Measurements from ENCODE around the gene BCAS3. TPM values are rescaled to one million over a fixed set of nuclear protein-coding genes. Genes with fewer than 3 reads are reported as not detected.
"Not testable (repeated sequence)": the region's sequence is repeated elsewhere in the genome, so short reads cannot be mapped to it uniquely, and the experiment has no call there.

BCAS3 gene
- total and polyA plus RNA-seq, 4 donors, result 11.6 to 47.6 (median 27.4) TPM

GRCh38 chr17:60989846-60990245 lies 312.2 kb downstream of the BCAS3 start:
- no peak overlapping the region for H3K27ac ChIP-seq (ENCODE audit: low read depth in 1 of 2, low read length in 2 of 2)
- intact Hi-C loops (cut with DNase I), result no loop called here
- 91 to 95% methylated on average over 9 of the region's 9 CpGs for WGBS, 2 donors
- H3K9me3 ChIP-seq (ENCODE audit: control insufficient read depth, low read length), result no peaks in the 10 kb centered on the region
- H3K27me3 ChIP-seq (ENCODE audit: control insufficient read depth in 1 of 2, insufficient read depth in 2 of 2, low read length in 1 of 2), result no peaks in the 10 kb centered on the region
- no peak overlapping the region for H3K4me3 ChIP-seq (ENCODE audit: low read length in 2 of 2)
- no peaks in the 10 kb centered on the region for H3K4me1 ChIP-seq (ENCODE audit: control insufficient read depth in 1 of 2, insufficient read depth in 2 of 2, low read length in 2 of 2)
- H3K36me3 ChIP-seq (ENCODE audit: control insufficient read depth in 1 of 2, insufficient read depth in 2 of 2, low read length in 1 of 2), result no peaks in the 10 kb centered on the region
- no peak for ATAC-seq (ENCODE audit: low FRiP score)
- DNase-seq, result no peak

GRCh38 chr17:60993497-60993896 lies 315.8 kb downstream of the BCAS3 start:
- Histone ChIP-seq H3K27ac (ENCODE audit: low read depth in 1 of 2, low read length in 2 of 2) (no peak overlapping the region), H3K4me3 (ENCODE audit: low read length in 2 of 2) (no peak overlapping the region), H3K9me3 (ENCODE audit: control insufficient read depth, low read length) (no peaks in the 10 kb centered on the region), H3K27me3 (ENCODE audit: control insufficient read depth in 1 of 2, insufficient read depth in 2 of 2, low read length in 1 of 2) (no peaks in the 10 kb centered on the region), H3K4me1 (ENCODE audit: control insufficient read depth in 1 of 2, insufficient read depth in 2 of 2, low read length in 2 of 2) (no peaks in the 10 kb centered on the region), H3K36me3 (ENCODE audit: control insufficient read depth in 1 of 2, insufficient read depth in 2 of 2, low read length in 1 of 2) (no peaks in the 10 kb centered on the region)
- ATAC-seq (ENCODE audit: low FRiP score), result no peak
- DNase-seq, result no peak
- intact Hi-C loops (cut with DNase I), result no loop called here
- WGBS, 2 donors, result 94 to 96% methylated on average over 3 of the region's 3 CpGs

GRCh38 chr17:60995680-60996079 lies 318.0 kb downstream of the BCAS3 start:
- DNase-seq (no peak), ATAC-seq (ENCODE audit: low FRiP score) (no peak)
- H3K9me3 ChIP-seq (ENCODE audit: control insufficient read depth, low read length), result no peaks in the 10 kb centered on the region
- H3K27me3 ChIP-seq (ENCODE audit: control insufficient read depth in 1 of 2, insufficient read depth in 2 of 2, low read length in 1 of 2), result no peaks in the 10 kb centered on the region
- intact Hi-C loops (cut with DNase I), result no loop called here
- H3K4me1 ChIP-seq (ENCODE audit: control insufficient read depth in 1 of 2, insufficient read depth in 2 of 2, low read length in 2 of 2), result no peaks in the 10 kb centered on the region
- no peak overlapping the region for H3K27ac ChIP-seq (ENCODE audit: low read depth in 1 of 2, low read length in 2 of 2)
- no peaks in the 10 kb centered on the region for H3K36me3 ChIP-seq (ENCODE audit: control insufficient read depth in 1 of 2, insufficient read depth in 2 of 2, low read length in 1 of 2)
- H3K4me3 ChIP-seq (ENCODE audit: low read length in 2 of 2), result no peak overlapping the region

GRCh38 chr17:61000911-61001310 lies 323.3 kb downstream of the BCAS3 start:
- Histone ChIP-seq H3K4me1 (ENCODE audit: control insufficient read depth in 1 of 2, insufficient read depth in 2 of 2, low read length in 2 of 2) (no peaks in the 10 kb centered on the region), H3K9me3 (ENCODE audit: control insufficient read depth, low read length) (no peaks in the 10 kb centered on the region), H3K27ac (ENCODE audit: low read depth in 1 of 2, low read length in 2 of 2) (no peak overlapping the region), H3K36me3 (ENCODE audit: control insufficient read depth in 1 of 2, insufficient read depth in 2 of 2, low read length in 1 of 2) (no peaks in the 10 kb centered on the region), H3K27me3 (ENCODE audit: control insufficient read depth in 1 of 2, insufficient read depth in 2 of 2, low read length in 1 of 2) (no peaks in the 10 kb centered on the region), H3K4me3 (ENCODE audit: low read length in 2 of 2) (no peak overlapping the region)
- no peak for ATAC-seq (ENCODE audit: low FRiP score)
- DNase-seq, result no peak
- intact Hi-C loops (cut with DNase I), result loop anchor here (5.0 to 10.0 kb wide), 6 partner anchors 194 to 396 kb away; partner anchors contain the start of gene TBX2 (in 1 of the 2)
- WGBS, 2 donors, result 56% methylated on average over 2 of the region's 2 CpGs

- Histone ChIP-seq H3K27ac (ENCODE audit: low read depth in 1 of 2, low read length in 2 of 2) (no peak overlapping the region), H3K9me3 (ENCODE audit: control insufficient read depth, low read length) (no peaks in the 10 kb centered on the region), H3K27me3 (ENCODE audit: control insufficient read depth in 1 of 2, insufficient read depth in 2 of 2, low read length in 1 of 2) (no peaks in the 10 kb centered on the region), H3K36me3 (ENCODE audit: control insufficient read depth in 1 of 2, insufficient read depth in 2 of 2, low read length in 1 of 2) (no peaks in the 10 kb centered on the region), H3K4me1 (ENCODE audit: control insufficient read depth in 1 of 2, insufficient read depth in 2 of 2, low read length in 2 of 2) (no peaks in the 10 kb centered on the region), H3K4me3 (ENCODE audit: low read length in 2 of 2) (no peak overlapping the region)
- ATAC-seq (ENCODE audit: low FRiP score) (no peak), DNase-seq (no peak)
- intact Hi-C loops (cut with DNase I), result loop anchor here (5.0 to 10.0 kb wide), 6 partner anchors 192 to 395 kb away; partner anchors contain the start of gene TBX2 (in 1 of the 2)
- 0% methylated on average over 1 of the region's 1 CpG for WGBS, 2 donors
Observed at GRCh38 chr17:61002316-61002736, 324.7 kb downstream of the BCAS3 start.

GRCh38 chr17:61005358-61005757 lies 327.7 kb downstream of the BCAS3 start:
- H3K36me3 ChIP-seq (ENCODE audit: control insufficient read depth in 1 of 2, insufficient read depth in 2 of 2, low read length in 1 of 2), result no peaks in the 10 kb centered on the region
- H3K4me3 ChIP-seq (ENCODE audit: low read length in 2 of 2), result no peak overlapping the region
- intact Hi-C loops (cut with DNase I), result loop anchor here (10.0 kb wide), 3 partner anchors 189 to 281 kb away; no protein-coding TSS in a partner anchor
- DNase-seq (no peak), ATAC-seq (ENCODE audit: low FRiP score) (no peak)
- H3K27me3 ChIP-seq (ENCODE audit: control insufficient read depth in 1 of 2, insufficient read depth in 2 of 2, low read length in 1 of 2), result no peaks in the 10 kb centered on the region
- H3K4me1 ChIP-seq (ENCODE audit: control insufficient read depth in 1 of 2, insufficient read depth in 2 of 2, low read length in 2 of 2), result peaks cover 0 to 3% of the 10 kb centered on the region in 2 donors
- no peak overlapping the region for H3K27ac ChIP-seq (ENCODE audit: low read depth in 1 of 2, low read length in 2 of 2)
- H3K9me3 ChIP-seq (ENCODE audit: control insufficient read depth, low read length), result no peaks in the 10 kb centered on the region
- WGBS, 2 donors, result 91 to 94% methylated on average over 5 of the region's 5 CpGs

GRCh38 chr17:61005958-61006357 lies 328.3 kb downstream of the BCAS3 start:
- intact Hi-C loops (cut with DNase I), result loop anchor here (10.0 kb wide), 3 partner anchors 189 to 281 kb away; no protein-coding TSS in a partner anchor
- H3K27me3 ChIP-seq (ENCODE audit: control insufficient read depth in 1 of 2, insufficient read depth in 2 of 2, low read length in 1 of 2); H3K9me3 ChIP-seq (ENCODE audit: control insufficient read depth, low read length); H3K4me1 ChIP-seq (ENCODE audit: control insufficient read depth in 1 of 2, insufficient read depth in 2 of 2, low read length in 2 of 2); DNase-seq; H3K27ac ChIP-seq (ENCODE audit: low read depth in 1 of 2, low read length in 2 of 2); H3K36me3 ChIP-seq (ENCODE audit: control insufficient read depth in 1 of 2, insufficient read depth in 2 of 2, low read length in 1 of 2); H3K4me3 ChIP-seq (ENCODE audit: low read length in 2 of 2); ATAC-seq (ENCODE audit: low FRiP score): not testable (repeated sequence)
- WGBS, 2 donors, result 95 to 96% methylated on average over 1 of the region's 3 CpGs

- no peaks in the 10 kb centered on the region for H3K27me3 ChIP-seq (ENCODE audit: control insufficient read depth in 1 of 2, insufficient read depth in 2 of 2, low read length in 1 of 2)
- peaks cover 0 to 3% of the 10 kb centered on the region in 2 donors for H3K4me1 ChIP-seq (ENCODE audit: control insufficient read depth in 1 of 2, insufficient read depth in 2 of 2, low read length in 2 of 2)
- intact Hi-C loops (cut with DNase I), result loop anchor here (10.0 kb wide), 3 partner anchors 187 to 283 kb away; no protein-coding TSS in a partner anchor
- peak overlapping the region in 1 of 2 donors; percentile 5 for H3K27ac ChIP-seq (ENCODE audit: low read depth in 1 of 2, low read length in 2 of 2)
- ATAC-seq (ENCODE audit: low FRiP score), result no peak
- no peak overlapping the region for H3K4me3 ChIP-seq (ENCODE audit: low read length in 2 of 2)
- no peaks in the 10 kb centered on the region for H3K36me3 ChIP-seq (ENCODE audit: control insufficient read depth in 1 of 2, insufficient read depth in 2 of 2, low read length in 1 of 2)
- 58 to 65% methylated on average over 3 of the region's 3 CpGs for WGBS, 2 donors
- DNase-seq, result no peak
- no peaks in the 10 kb centered on the region for H3K9me3 ChIP-seq (ENCODE audit: control insufficient read depth, low read length)
Observed at GRCh38 chr17:61007980-61008379, 330.3 kb downstream of the BCAS3 start.

GRCh38 chr17:61009663-61010062 lies 332.0 kb downstream of the BCAS3 start:
- Histone ChIP-seq H3K27me3 (ENCODE audit: control insufficient read depth in 1 of 2, insufficient read depth in 2 of 2, low read length in 1 of 2) (no peaks in the 10 kb centered on the region), H3K9me3 (ENCODE audit: control insufficient read depth, low read length) (no peaks in the 10 kb centered on the region), H3K27ac (ENCODE audit: low read depth in 1 of 2, low read length in 2 of 2) (no peak overlapping the region), H3K4me3 (ENCODE audit: low read length in 2 of 2) (no peak overlapping the region), H3K36me3 (ENCODE audit: control insufficient read depth in 1 of 2, insufficient read depth in 2 of 2, low read length in 1 of 2) (no peaks in the 10 kb centered on the region), H3K4me1 (ENCODE audit: control insufficient read depth in 1 of 2, insufficient read depth in 2 of 2, low read length in 2 of 2) (peaks cover 0 to 3% of the 10 kb centered on the region in 2 donors)
- WGBS, 2 donors, result 9 to 19% methylated on average over 1 of the region's 1 CpG
- no peak for DNase-seq
- intact Hi-C loops (cut with DNase I), result loop anchor here (10.0 kb wide), 3 partner anchors 185 to 285 kb away; no protein-coding TSS in a partner anchor
- no peak for ATAC-seq (ENCODE audit: low FRiP score)
